GM19463 (cell line): Measurements from ENCODE around the gene AQP9.

Experiments
- ATAC-seq: cut with Tn5 transposase; IDR thresholded peaks from one replicate; pipeline ENCODE4 v1.9.1; 2021; ENCODE audit warnings: mild to moderate bottlenecking, moderate library complexity; ENCODE audit not compliant: unreplicated experiment

The AQP9 gene

DNA sequence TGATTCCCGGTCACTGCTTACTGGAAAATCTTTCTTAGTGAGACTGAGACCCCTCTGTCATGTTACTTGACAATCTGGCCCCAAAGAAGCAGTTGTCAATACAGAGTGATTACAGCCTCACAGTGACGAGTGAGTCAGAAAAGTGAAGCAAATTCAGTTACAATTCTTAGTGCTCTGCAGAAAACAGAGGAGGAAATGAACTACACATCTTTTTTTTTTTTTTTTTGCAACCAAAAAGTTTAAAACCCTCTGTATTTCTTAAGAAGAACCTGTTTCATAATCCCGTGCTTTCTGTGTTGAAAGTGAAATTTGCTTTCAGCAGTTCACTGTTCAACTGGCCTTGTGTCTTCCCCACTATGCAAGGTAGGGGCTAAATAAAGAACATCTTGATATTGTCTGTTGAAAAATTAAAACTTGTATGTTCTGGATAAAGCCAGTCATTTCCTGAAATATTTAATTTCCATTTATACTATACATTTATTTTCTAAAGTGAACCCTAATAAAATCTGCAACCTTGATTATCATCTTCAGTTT lies 1.9 kb downstream of the AQP9 start:
- ATAC-seq, result no peak

DNA sequence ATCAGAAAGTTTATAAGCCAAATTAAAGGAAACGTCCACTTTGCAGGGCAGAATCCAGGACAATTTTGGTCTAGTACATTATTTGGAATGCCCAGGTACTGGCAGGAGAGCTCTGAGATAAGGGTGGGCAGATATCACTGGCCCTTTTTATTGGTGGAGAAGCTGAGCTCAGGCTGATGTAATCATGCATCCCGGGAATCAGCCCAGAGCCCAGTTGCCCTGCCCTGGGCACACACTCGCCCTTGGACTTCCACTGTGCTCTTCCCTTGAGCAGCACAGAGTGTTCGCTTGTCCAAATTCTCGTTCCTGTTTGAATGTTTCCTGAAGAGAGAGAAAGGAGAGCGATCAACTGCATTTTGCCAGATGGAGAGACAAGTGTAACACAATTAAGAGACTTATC lies 3.7 kb downstream of the AQP9 start:
- no peak for ATAC-seq

DNA sequence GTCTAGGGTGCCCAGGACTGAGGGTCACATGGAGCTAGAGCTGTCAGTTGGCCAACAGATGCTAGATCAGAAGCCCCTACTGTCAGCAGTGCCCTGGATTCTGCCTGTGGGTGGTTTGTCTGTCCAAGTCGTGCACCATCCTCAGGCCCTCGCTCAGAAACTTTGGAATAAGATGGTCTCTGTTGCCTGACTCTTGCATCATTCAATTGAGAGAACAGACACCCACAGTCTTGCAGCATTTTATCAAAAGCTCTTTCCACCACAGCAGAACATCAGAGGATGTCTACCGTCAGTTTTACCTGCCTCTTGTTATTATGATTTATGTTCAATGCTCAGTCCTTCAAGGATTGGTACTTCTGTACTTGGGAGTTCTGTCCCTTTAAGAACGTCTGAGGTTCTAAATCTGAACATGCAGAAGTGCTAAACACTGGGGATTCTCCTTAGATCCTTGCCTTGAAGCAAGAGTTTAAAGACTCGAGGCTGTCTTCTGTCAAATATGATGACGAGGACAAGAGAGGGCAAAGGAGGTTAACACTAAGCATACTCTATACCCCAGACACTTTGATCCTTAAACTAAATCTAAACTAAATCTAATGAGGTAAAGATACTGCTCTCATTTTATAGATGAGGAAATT lies 4.8 kb downstream of the AQP9 start:
- no peak for ATAC-seq

DNA sequence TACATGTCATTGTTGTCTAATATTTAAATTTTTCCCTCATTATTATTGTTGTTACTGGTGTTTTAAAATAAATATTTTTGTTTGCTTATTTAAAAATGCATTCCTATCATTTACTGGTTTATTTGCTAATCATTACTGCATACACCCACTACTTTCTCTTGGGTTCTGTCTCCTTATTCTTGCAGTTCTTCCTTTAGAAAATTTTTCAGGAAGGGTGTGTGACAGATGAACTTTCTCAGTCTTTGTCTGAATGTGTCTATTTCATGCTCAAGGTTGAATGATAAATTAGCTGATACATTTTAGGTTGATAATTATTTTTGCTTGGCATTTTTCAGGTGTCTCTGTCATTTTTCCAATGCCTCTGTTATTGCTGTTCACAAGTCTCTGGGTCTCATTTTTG lies 7.4 kb downstream of the AQP9 start:
- no peak for ATAC-seq

DNA sequence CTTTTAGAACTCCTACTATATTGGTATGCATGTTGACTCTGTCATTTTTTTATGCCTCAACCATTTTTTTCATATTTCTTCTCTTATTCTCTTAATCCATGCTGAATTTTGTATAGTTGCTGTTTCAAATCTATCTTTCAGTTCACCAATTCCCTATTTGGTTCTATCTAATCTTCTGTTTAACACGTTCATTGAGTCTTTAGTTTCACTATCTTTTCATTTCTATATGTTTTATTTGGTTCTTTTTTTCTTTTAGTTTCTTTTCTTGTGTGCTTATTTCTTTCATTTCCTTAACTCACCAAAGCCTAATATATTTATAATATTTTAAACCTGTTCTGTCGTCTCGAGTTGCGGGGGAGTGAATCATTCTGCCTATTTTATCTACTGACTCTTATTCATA lies 8.0 kb downstream of the AQP9 start:
- no peak for ATAC-seq

DNA sequence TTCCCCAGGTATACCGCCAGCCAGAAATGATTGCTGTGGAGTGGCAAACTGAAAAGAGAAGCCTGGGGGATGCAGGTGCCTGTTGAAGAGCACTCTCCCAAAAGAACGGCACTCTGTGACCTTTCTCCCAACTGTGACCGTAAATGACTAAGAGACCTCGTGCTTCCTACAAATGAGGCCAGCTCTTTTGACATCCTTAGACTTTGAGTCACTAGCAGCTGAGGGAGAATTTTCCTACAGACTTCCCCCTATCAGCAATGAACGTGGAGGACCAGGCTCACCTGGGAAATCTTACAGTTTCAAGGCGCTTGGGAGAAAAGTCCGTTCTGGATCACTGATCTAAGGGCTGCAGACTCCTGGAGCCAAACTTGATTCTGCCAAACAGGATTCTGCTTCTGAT lies 8.6 kb downstream of the AQP9 start:
- ATAC-seq, result no peak

DNA sequence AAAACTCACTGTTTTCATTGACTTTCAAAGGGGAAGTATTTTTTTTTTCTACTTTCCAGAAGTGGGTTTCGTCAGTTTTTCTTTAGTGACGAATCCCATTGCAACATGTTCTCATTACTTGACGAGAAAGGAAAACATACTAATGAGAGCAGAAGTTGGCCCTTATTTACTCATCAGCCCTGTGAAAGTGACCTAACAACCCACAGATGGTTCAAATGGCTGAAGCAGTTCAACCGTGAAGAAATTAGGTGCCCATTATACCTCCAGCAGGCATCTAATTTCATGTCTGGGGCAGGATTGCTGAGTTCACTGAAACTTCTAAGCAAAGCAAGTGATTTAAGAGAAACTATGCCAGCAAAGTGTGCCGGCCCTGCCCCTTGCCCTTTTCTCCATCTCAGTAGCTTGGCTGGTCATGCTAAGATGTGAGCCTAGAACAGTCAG lies 9.0 kb downstream of the AQP9 start:
- no peak for ATAC-seq

DNA sequence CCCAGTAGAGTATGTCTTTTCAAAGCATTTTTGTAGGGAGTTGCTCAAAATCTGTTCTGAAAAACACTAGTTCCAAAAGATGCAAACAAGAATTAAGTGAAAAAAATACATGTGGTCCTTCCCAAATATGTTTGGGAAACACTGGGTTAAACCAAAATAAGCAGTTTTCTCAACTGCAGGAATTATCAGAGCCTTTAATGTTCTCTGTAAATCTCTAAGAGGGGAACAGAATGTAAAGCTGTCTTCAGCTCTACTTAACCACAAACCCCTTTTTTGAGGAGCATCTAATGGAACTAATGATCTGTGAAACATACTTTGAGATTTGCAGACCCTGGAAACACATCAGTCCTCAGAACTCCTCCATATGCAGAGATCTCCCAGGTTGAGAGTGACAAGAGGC lies 9.9 kb downstream of the AQP9 start:
- no peak for ATAC-seq

DNA sequence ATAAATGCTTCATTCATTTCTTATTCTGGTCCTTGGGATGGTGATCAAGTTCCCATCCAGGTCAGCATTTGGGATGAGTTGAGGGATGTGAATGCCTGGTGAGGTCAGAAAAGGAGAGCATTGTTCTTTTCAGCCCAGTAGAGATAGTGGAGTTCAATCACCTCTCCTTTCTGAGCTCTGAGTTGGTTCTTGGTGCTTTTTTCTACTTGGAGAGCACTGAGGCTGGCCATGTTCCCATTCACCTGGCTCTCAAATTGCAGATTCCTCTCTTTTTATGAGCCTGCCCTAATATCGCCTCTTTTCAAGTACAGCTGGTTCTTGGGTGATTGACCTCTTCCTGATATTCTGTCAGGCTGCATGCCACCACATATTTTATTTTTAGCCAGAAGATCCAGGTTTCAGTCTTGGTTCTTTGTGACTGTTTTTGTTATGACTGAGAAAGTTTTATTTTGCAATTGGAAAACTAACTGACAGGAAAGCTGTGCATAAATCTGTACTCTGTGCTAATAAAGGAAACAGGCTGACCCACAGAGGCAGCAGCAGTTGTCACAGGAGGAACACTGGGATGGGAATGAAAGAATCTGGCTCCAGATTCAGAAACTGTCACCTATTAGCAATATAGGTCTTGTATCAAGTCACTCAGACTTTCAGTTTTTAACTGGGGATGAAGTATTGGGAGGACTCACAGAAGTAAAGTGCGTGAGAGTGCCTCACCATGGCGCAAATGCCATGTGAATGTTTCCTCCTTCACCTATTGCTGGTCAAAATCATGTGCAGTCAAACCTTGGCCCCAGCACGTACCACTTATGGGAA lies 10.7 kb downstream of the AQP9 start:
- no peak for ATAC-seq

DNA sequence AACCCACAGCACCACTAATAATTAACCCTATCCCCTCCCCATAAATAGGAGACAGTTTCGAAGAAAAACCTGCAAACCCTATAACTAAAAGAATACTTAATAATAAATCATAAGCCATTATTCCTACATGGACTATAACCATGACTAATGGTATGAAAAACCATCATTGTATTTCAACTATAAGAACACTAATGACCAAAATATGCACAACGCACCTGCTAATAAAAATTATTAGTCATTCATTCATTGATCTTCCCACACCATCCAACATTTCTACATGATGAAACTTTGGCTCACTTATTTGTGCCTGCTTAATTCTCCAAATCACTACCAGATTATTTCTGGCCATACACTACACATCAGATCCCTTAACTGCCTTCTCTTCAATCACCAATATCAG lies 16.6 kb downstream of the AQP9 start:
- no peak for ATAC-seq

DNA sequence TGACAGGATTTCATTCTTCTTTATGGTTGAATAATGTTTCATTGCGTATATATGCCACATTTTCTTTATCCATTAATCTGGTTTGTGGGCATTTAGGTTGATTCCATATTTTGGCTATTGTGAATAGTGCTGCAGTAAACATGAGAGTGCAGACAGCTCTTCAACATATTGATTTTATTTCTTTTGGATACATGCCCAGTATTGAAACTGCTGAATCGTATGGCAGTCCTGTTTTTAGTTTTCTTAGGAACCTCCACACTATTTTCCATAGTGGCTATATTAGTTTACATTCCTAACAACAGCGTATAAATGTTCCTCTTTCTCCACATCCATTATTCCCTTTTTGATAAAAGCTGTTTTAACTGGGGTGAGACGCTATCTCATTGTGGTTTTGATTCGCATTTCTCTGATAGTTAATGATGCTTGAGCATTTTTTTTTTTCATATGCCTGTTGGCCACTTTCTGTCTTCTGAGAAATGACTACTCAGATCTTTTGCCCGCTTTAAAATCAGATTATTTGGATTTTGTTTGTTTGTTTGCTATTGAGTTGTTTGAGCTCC lies 21.7 kb downstream of the AQP9 start:
- no peak for ATAC-seq

DNA sequence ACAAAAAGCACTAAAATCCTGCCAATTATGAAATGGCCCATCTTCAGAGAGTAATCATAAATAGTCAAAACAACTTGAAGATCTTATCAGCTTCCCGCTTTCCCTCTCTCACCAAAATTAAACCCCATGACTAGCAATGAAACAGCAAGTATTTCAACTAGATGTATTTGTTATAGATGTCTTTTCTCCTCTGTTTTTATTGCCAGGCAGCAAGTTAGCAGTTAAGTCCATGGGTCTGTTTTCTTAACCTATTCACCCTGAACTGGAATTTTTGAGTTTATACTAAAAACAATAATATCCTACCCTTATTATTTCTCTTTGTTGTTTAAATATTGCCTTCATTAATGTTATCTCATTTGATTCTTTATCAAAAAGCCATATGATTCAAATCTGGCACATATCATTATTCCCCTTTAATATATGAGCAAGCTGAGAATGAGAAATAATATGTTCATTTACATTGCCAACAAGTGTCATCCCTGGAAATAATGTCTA lies 23.3 kb downstream of the AQP9 start:
- ATAC-seq, result no peak

DNA sequence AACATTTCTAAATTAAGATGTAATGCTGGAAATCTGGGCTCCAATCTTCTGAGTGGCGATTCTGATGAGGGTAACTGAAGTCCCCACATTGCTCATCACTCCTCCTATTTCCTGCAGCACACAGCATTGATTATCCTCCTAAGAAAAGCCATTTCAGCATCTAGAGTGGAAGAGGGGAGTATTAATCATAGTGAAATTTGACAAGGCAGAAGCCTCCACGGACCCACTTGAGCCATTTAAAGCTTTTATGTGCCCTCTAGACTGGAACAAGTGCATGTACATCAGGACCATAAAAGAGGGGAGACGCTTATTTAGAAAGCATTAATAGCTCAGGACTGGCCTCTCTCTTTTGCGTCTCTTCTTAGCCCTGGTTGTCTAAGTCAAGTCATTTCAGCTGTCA lies 25.8 kb downstream of the AQP9 start:
- ATAC-seq, result no peak

DNA sequence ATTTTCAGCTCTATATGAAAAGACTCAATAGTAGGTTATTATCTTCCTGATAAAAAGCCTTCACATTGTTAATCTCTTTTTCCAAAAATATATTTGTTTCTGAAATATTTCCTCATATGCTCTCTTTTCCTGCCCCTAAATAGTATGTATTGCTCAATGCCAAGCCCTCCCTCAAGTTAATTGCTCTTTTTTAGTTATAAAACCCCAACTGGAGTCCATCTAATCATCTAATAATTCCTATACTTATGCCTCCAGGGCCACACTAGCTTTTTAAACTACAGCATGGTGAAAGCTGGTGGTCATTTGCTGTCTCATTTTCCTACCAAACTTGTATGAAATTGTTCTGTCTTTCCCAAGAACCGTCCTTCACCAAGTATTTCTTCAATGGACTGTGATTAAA lies 26.7 kb downstream of the AQP9 start:
- ATAC-seq, result no peak

DNA sequence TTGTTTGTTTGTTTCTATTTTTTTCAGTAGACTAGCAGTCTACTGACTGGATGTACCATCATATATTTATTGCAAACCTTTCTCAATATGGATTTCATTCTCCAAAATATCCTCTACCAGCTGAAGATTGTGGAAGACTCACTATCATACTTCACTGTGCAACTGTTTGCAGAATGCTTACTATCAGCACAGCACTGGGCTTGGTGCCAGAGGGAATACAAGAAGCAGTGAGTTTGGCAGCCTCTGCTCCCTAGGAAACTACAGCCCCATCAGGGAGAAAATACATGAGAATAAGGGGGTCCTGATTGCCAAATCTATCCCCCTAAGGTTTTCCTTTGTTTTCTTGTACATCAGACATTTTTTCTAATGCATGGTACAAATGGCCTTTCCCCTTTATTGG lies 27.5 kb downstream of the AQP9 start:
- ATAC-seq, result no peak

DNA sequence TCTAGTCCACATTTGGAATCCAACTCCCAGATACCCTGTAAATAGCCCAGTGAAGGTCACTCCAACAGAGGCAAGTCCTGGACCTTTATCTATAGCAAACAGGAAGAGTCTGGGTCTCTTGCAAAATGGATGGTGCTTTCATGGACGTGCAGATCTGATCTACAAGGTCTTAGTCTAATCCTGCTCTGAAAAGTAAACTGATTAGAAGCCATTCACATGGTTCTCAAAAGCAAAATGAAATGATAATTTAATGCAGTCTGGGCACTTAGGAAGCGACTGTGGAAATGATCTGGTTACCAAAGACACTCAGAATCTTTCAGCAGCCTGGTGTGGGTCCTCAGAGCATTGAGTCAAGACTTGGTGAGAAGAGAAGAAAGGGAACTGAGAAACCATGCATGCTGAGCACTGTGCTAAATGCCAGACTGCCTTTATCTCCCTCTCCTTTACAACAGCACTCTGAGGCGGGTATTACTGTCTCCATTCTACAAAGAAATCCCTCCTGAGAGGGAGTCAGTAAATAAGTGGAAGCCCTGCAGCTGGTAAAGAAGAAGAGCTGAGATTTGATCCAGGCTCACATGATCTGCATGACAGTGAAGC lies 29.0 kb downstream of the AQP9 start:
- peak; percentile 50 for ATAC-seq

DNA sequence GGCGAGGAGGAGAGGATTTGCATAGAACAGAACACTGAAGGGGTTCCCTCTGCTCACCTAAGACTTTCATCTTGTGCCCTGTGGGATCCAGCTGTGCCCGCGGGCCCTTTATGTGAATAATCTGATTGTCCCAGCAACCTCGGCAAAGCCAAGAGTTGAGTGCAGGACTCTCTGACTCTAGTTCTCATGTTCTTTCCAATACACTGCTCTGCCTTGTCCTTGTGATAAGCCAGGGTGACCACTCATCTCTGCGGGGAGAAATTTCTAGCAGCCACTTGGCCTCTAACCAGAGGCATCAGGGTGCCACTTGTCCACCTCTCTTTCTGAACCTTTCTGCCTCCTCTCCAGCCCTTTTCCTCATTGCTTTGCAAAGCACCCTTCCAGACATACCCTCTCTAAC lies 31.8 kb downstream of the AQP9 start:
- no peak for ATAC-seq

DNA sequence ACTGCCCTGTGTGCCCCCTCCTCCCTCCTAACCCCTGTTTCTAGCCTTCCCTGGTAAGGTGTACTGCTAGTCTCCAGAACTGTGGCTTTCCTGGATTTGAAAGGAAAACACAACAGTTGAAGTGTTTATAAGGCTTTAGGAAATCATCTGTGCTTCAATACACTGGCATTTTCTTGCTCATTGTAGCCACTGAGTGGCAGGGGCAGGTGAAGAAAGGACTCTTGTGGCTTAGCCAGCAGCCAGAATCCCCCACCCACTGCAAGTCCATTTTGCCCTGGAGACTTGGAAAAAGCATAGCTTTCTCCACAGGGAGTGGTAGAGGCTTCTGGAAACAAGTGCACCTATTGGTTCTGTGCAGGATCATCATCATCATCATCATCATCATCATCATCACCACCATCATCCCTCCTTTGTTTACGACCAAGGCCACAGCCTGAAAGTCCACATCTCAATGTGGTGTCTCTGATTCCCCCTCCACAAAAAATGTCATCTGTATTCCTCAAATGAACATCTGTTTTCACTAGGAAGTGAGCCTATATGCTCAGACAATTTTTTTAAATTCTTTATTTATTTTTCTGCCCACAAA lies 33.4 kb downstream of the AQP9 start:
- no peak for ATAC-seq

DNA sequence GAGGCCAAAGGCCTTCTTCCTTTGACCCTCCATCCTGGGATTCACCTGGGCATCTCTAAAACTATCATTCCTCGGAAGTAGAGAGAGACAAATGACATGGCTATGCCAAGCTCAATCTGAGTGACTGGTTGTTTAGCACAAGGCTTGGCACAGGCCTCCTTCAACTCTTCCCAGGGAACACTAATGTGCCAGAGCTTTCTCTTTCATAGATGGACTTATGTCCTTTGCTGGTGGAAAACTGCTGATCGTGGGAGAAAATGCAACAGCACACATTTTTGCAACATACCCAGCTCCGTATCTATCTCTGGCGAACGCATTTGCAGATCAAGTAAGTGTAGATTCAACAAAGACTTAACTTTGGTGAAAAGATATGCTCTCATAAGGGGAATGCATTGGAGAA lies 36.5 kb downstream of the AQP9 start:
- ATAC-seq, result no peak

DNA sequence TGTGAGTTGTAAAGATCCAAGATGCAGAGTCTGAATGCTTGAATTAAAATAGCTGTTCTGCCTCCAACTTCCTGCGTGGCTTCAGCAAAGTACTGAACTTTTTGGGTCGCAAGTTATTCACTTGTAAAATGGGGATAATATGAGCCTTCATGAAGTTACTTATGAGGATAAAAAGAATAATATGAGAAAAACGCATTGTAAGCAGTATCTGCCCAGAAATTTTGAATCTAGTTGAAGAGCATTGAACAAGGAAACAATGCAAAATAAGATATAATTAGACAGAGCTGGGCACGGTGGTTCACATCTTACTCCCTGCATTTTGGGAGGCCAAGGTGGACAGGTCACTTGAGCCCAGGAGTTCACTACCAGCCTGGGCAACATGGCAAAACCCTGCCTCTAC lies 37.8 kb downstream of the AQP9 start:
- ATAC-seq, result no peak

DNA sequence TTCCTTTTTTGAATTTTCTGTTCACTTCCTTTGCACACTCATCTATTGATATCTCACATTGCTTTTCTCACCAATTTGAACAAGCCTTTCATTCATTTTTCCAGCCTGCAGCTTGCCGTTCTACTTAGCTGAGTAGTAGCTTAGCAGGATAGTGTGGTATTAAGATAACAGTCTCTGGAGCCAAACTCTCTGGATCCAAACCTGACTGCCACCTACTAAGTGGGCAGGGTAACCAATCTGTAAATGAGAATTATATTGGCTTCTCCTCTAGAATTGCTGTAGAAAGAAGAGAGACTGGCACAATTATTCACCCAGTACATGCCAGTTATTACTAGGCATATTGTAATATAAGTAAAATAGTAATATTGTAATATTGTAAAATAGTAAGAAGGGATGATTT lies 40.5 kb downstream of the AQP9 start:
- no peak for ATAC-seq
